Activated gamma-delta T cell treated with anti-CD3 and anti-CD28 coated beads, Interleukin-2, amount 50 U/mL, for 16 hours (primary cell): Measurements from ENCODE around the gene IYD.
"Not testable (repeated sequence)": the region's sequence is repeated elsewhere in the genome, so short reads cannot be mapped to it uniquely, and the experiment has no call there.

Experiments
- DNase-seq: peaks from one replicate; pipeline ENCODE4 v3.0.0-alpha.2; 2020; ENCODE audit warnings: low read depth

IYD gene

GRCh38 chr6:150435360-150435759 lies 66.5 kb downstream of the IYD start:
- DNase-seq, result no peak

GRCh38 chr6:150435832-150436231 lies 67.0 kb downstream of the IYD start:
- no peak for DNase-seq

GRCh38 chr6:150439373-150439772 lies 70.6 kb downstream of the IYD start:
- no peak for DNase-seq

- no peak for DNase-seq
These were observed 74.8 kb downstream of the IYD start for GRCh38 chr6:150443621-150444020.

GRCh38 chr6:150444308-150444707 lies 75.5 kb downstream of the IYD start:
- DNase-seq, result no peak

- DNase-seq, result no peak
These were observed 76.7 kb downstream of the IYD start for GRCh38 chr6:150445486-150445885.

- no peak for DNase-seq
These were observed 79.4 kb downstream of the IYD start for GRCh38 chr6:150448221-150448620.

GRCh38 chr6:150449055-150449454 lies 80.2 kb downstream of the IYD start:
- DNase-seq, result not testable (repeated sequence)

GRCh38 chr6:150450918-150451317 lies 82.1 kb downstream of the IYD start:
- DNase-seq, result no peak

GRCh38 chr6:150451807-150452427 lies 83.1 kb downstream of the IYD start:
- DNase-seq, result no peak

GRCh38 chr6:150452428-150453243 lies 83.8 kb downstream of the IYD start:
- DNase-seq, result no peak

- no peak for DNase-seq
These were observed 84.5 kb downstream of the IYD start for GRCh38 chr6:150453357-150453756.
